ENCODE data around the gene SLC39A11.
"Not testable (repeated sequence)": the region's sequence is repeated elsewhere in the genome, so short reads cannot be mapped to it uniquely, and the experiment has no call there.

Gene SLC39A11

DNA sequence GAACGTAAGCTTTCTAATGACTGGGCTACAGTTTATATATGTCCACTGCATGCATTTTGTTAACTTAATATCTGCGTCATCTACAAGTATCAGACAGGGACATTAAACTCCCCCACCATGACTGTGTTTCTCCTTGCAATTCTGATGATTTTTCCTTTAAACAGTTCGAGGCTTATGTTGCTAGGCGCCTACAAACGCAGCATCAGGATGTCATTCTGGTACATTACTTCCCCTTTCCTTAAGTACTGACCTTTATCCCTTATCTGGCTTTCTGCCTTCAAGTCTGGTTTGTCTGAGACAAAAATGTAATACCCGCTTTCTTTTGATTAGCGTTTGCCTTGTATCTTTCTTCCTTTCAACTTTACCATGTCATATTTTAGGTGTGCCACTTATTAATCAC lies 362.4 kb downstream of the SLC39A11 start:
- no peak for DNase-seq

DNA sequence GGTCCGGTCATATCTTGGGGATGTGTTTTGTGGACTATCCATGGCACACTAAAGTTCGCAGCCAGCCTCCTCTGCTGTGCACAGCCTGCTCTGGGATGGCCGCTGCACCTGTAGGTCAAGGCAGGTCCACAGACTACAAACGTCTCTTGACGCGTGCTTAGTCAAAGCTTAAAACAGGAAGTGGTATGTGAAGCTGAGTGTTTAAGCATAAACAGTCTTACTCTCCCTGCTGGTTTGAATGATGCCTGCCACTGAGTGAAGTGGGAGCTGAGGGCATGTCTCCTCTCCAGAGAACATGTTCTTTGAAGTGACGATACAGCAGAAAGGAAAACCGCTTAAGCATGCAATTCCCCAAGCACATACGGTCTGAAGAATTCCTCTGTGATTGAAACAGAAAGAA lies 365.6 kb downstream of the SLC39A11 start:
- DNase-seq: no peak

DNA sequence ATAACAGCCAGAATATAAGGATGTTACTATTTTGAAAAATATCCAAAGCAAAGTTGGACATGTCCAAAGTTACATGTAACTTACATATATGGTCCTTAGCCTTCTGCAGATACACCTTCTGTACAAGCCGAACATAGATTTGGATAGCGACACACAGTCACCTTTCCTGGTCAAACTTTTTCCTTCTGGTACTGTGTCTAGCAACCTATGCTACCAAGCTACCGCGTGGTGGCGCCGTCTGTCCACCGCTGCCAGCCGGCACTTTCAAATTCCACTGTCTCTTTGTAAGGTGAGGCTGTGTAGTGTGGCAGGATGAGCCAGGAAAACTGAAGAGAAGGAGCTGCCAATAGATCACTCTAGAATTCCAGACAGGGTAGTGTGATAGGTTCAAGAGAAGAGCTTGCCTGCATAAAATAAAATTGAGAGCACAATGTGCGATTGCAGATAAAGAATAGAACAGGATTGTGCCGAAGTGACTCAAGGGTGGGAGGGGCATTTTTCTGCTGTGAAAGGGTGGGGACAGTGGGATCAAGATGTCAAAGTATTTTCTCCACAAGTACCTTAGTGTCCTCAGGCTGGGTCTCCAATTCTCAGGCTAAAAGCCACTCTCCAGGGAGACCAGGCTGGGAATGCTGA lies 366.9 kb downstream of the SLC39A11 start:
- peak; percentile 22 for DNase-seq

DNA sequence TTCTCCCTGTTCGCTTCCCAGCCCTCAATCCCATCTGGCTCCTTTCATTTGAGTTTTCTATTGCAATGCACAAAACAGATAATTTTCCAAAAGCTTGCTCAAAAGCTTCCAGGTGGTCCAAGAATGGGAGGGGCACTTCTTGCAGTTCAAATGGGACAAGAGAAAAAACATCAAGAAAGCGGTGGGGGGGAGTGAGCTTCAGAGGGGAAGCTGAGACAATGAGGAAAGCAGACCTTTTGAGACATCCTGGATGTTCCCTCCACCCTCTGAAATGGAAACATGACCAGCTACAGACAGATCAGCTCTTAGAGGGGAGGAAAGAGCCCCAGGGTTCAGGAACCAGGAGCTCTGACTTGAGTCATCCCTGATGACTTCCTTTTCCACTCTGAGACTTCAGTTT lies 368.2 kb downstream of the SLC39A11 start:
- DNase-seq: no peak

DNA sequence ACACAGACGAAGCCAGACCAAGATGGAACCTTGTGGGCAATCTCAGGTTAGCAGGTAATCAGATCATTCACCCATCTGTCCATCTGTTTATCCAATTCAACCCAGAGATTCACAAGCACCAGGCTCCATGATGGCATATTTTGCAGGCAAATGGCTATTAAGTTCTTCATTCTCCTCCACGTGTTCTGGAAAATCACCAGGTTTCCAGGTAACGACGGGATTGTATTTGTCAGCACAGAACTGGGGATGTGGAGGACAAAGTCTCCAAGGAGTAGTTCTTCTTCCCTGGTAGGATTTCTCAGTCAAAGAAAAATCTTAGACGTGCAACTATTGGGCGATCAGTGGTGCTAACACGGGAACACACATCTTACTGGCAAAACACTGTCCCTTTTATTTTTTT lies 368.8 kb downstream of the SLC39A11 start:
- no peak for DNase-seq

DNA sequence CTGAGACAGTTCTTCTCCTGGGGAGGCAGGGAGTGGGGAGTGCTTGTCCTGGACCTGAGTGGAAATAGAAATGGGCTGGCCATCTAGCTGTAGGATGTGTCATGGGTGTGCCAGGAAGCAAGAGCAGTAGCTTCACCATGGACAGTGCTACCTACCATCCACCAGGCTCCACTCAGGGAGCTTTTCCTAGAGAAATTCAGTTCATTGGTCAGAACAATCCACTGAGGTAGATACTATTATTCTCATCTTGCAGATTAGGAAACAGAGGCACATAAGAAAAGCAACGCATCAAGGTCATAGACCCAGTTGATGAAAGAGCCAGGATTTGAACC lies 372.0 kb downstream of the SLC39A11 start:
- no peak for DNase-seq

DNA sequence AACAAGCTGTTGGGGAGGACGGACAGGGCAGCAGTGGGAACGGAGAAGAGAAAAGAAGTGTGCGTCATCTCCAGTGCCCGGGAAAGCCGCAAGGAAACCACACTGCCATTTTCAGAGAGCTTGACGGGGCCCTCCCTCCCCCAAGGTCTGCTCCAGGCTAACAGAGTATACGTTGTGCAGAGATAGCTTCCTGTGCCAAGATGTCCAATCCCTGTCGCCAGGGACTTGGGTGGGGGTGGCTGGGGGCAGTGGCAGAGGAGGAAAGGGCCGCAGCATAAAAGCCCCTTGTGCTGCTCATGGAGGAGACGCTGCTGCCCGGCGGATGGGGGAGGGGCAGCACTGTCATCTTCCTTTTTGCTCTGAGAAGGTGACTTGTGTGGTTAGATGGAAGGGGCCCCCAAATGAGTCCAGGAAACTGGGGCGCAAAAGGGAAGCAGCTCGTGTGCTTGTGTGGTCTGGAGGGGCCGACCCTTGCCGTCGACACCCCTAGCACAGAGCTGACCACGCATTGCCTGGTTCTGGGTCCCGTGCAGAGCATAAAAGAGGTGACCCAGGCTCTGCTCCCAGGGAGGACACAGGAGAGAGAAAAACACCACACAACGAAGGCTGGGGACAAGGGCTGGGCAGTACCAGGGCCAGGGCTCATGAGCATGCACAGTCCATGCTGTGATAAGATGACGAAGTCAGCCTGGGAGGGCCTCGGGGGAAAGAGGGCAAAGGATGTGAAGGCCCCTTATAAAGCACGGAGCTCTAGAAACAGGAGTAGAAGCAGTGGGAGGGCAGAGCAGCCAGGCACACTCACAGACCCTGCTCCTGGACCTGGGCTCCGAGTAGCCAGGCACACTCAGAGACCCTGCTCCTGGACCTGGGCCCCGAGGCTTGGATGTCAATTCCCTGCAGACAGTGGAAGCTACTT lies 372.7 kb downstream of the SLC39A11 start:
- no peak for DNase-seq

DNA sequence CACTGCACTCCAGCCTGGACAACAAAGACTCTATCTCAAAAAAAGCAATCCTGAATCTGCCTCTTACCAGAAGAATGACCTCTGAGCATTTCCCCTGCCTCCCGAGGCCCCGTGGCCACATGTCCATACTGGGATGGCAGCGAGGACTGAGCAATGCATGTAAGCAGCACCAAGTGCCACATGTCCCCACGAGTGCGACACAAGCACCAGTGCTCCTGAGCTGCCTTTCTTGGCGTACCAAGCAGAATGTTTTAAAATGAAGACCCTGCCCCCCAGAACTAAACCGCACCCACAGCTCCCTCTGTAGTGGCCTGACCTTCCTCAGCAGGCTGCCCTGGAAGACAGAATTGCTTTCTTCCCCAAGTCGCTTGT lies 373.3 kb downstream of the SLC39A11 start:
- DNase-seq: no peak

DNA sequence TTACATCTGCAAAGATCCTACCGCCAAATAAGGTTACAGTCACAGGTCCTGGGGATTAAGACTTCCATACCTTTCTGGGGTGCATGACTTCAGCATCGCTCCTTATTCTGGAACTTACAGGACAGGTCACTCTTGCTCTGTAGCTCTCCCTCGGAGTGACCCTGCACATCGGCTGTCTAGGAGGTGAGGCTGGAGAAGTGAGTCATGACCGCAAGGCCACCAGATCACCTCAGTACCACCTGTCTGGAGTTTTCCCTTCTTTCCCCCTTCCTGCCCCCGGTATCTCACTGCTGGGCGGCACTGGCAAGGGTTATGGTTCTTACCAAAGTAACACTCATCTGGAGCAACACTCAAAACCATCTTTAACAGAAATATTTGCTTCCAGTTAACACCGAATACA lies 374.8 kb downstream of the SLC39A11 start:
- DNase-seq: no peak

DNA sequence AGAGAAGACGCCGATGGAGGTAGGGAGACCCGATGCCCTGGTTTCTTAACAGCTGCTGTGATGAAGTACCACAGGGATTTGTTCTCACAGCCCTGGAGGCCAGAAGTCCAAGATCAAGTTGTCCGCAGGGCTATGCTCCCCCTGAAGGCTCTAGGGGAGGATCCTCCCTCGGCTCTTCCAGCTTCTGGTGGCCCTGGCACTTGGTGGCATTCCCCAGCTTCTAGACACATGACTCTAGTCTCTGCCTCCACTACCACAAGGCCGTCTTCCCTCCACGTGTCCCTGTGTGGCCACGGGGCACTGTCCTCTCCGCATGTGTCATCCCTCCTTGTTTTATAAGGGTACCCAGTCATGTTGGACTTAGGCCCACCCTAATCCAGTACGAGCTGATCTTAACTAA lies 375.2 kb downstream of the SLC39A11 start:
- DNase-seq: no peak

DNA sequence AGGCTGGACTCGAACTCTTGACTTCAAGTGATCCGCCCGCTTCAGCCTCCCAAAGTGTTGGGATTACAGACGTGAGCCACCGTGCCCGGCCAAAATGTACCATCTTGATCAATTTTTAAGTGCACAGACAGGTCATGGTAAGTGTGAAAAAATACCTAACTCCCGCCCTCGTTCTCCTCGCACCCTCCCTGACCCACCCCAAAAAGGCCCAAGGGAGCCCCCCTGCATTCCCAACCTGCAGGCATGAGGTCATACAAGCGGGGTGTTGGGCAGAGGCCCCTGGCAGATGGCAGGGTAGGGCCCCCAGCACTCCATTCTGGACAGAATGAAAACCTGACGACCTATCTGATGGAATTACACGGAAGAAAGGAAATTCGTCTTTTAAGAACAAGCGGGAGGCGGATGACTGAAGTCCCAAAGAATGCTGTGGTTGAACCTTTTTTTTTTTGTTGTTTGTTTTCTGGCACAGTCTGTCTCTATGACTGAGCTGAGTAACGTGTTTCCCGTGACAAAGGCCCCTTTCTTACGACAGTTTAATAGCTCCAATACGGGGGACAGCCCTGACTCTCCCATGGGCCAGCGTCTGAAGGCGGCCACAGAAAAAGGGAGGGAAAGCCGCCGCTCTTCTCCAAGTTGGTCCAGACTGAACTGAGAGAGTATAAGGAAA lies 376.4 kb downstream of the SLC39A11 start:
- no peak for DNase-seq

DNA sequence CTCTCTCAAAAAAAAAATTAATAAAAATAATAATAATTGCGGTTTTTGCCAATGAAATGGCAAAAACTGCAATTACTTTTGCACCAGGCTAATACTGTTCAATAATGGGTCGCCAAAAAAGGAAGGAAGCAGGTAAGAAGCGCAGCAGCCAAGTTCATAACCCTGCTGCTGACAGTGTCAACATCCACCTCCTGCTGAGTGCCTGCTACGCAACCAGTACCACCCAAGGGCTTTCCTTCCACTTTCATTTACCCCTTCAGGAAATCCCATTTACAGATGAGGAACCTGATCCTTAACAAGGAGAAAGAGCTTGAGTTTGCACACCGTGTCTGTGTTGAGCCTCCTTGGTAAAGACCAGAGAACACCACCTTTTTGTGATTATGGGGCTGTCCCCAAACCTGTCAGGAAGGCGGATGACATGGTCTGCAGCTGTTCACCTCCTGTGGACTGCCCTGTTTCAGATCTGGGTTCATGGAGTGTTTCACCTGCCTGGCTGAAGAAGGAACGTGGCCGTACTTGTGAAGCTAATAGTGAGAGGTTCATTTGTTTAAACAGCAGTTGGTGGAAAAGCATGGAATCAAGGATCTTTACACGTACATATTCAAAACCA lies 378.0 kb downstream of the SLC39A11 start:
- DNase-seq: no peak

DNA sequence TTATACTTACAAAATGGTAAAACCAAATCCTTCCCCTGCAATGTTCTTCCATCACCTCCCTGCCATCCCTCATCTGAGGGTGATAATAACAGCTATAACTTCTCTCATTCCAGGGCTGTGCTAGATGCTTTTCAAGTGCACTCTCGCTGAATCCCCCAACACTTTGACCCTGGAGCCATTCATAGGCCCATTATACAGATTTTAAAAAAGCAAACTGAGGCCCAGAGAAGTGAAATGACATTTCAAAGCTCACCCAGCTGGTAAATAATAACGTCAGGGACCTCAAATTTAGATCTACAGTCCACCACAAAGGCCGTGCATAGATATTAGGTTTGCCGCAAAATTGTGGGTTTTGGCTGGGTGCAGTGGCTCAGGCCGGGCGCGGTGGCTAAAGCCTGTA lies 378.8 kb downstream of the SLC39A11 start:
- no peak for DNase-seq

DNA sequence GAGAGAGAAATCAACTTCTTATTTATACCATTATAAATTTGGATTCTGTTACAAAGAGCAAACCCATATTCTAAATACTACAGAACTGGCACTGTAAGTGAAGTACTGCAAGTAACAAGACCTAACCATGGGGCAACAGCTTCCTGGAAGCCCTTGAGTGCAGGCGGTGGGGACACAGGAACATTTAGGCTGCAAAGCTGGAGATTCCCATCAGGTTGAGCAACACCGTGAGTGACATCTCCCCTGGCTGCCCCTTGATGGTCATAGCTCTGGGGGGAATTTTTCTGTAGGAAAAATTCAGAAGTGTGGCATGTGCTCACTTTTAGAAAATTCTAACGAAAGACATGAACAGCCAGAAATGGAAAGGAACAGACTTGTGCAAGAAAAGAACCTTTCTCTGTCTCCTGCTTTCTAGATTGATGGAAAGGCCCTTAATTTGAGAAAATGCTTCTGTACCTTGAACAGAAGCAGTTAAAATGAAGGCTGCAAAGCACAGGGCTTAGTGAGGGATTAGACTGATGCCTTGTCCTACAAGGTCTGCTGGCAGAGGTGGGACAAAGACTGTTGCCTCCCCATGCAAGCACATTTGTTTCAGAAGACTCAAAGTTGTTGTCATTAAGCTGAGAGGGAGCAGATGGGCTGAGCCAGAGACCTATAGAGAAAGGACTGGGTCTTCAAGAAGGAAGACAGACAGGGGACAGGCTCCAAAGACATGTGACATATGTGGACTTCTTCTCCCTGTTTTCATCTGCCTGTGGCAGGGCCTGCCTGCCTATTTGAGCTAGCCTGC lies 380.8 kb downstream of the SLC39A11 start:
- DNase-seq: no peak

DNA sequence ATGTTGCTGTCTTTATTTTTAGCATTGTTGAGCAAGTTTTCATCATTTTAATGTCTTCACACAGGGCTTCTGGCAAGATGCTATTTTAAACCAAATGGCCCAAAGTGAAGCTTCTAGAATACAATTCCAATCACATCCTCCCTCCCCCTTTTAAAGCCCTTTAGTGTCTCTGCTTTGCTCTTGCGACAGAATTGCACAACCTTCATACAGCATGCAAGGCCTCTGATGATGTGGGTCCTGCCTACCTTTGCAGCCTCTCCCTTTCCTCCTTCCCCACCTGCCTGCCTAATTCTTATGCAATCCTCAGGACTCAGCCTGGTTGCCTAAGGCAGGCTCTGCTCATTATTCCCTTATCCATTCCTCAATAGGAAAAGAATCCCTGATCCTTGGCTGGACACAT lies 381.7 kb downstream of the SLC39A11 start:
- DNase-seq: no peak

DNA sequence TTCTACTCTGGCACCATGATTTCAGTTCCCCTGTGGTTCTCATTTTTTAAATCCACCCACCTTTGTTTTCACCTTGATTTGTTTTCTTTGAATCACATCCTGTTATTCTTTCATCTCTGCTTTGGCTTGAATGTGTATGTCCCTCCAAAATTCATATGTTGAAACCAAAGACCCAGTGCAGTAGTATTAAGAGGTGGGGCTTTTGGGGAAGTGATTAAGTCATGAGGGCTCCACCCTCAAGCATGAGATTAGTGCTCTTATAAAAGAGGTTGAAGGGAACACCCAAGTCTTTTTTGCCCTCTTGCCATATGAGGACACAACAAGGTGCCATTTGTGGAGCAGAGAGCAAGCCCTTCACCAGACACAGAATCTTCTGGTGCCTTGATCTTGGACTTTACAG lies 382.3 kb downstream of the SLC39A11 start:
- no peak for DNase-seq

DNA sequence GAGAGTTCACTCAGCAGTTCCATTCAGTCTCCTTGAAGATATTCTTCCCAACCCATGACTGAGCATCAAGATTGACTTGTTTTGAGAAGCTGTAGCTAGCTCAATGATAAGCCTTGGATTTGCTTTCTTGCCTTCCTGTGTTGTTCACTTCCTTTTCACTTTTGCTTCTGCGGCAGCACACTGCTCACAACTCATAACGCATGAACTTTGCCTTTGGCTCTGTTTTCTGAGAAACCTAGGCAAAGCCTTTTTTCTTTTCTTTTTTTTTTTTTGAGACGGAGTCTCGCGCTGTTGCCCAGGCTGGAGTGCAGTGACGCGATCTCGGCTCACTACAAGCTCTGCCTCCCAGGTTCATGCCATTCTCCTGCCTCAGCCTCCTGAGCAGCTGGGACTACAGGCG lies 383.8 kb downstream of the SLC39A11 start:
- DNase-seq: not testable (repeated sequence)

DNA sequence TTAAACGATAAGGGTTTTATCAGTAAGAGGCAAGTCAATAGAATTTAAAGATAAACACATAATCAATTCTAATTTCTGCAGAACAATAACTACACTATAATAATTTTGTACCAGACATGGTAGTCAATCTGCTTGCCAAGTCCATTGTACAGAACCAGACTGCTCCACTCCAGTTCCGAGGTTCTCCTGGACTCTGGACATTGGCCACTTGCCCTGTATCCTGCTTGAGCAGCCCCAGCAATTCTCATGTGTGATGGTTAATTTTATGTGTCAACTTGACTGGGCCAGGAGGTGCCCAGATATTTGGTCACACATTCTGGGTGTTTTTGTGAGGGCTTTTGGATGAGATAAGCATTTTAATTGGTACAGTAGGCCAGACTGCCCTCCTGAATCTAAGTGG lies 384.6 kb downstream of the SLC39A11 start:
- no peak for DNase-seq

DNA sequence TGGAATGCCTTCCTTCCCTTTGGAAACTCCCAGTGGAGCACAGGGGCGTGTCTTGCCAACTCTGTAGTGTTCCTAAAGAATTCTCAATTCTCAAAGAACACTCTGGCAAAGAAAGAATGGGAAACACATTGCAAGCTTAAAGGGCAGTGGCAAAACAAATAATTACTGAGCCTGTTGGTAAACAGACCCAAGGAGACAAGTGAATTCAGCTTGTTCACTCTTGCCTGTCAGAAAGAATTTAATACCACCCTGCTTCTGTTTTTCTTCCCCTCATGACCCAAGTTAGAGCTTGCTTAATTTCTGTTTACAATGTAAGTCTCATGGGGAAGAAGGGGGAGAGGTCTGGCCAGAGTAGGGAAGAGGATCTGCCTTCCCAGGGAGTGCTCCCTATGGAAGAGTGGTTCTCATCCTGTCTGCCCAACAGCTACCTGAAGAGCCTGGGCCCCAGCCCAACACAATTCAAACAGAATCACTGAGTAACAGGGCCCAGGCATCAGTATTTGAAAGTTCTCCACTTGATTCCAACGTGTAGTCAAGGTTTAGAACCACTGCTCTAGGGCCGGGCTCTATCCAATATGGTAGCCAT lies 386.0 kb downstream of the SLC39A11 start:
- DNase-seq: no peak

DNA sequence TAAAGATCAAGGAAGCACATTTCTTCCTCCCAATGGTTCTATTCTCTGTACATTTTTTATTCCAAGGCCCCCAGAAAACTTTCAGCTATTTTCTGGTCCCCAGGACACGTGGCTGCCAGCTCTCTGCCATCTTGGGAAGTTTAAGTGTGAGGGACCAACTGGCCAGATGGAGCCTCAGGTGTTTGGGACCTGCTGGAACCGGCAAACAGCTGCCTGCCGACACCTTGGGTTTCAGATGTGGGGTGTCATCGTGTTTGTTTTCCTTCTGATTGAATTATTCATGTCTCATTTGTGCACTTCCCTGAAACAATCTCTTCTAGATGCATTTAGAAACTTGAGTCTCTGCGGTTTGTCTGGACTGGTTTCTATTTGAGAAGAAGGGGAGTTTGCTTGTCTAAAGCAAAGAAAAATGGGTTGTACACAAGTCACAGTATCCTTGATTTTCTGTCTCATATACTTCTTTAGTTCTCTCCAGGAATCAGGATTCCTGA lies 386.5 kb downstream of the SLC39A11 start:
- no peak for DNase-seq

DNA sequence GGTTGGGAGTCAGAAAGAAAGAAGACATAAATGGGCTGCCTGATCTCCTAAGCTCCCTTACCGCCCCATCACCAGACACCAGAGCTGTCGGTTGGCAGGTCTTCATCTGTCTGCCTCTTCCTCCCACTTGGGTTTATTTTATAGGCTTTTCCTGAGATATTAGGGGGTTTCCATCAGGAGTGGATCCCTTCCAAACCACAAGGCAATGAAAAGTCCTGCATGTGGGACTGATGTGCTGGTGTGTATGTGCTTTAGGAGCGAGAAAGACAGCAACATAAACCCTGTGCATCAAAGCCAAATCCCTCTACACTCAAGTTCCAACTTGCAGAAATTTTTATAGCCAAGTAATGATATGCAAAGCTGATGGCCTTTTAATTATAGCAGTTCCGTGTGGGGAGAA lies 389.5 kb downstream of the SLC39A11 start:
- no peak for DNase-seq

DNA sequence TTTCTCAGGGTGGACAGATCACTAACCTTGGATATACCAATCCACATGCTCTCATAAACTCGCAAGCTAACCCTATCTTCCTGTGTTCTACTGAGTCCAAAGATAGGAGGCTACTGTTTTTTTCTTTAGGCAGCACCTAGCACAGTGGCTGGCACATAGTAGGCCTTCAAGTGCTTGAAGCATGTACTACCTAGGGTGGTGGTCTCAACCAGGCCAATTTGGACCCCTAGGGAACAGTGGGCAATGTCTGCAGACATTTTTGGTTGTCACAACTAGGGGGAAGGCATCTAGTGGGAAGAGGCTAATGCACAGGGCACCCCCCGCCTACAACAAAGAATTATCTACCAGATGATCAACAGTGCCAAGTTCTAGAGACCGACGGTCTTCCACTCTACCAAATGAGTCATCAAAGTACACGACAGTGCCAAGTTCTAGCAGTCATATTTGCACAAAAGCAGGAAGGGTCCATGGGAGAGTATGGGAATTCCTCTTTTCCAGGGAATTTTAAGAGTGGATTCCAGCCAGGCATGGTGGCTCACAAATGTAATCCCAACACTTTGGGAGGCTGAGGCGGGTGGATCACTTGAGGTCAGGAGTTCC lies 390.3 kb downstream of the SLC39A11 start:
- DNase-seq: no peak
